Calu3 (cell line): ENCODE results near the gene TH. TPM values are rescaled to one million over a fixed set of nuclear protein-coding genes. Genes with fewer than 3 reads are reported as not detected.

ENCODE experiments used
- BruUV-seq: library from RNA; stranded (reverse); fragments of 400-500 nt; replicated peaks from 2 replicates; lab custom pipeline; 2021; lab: Mats Ljungman, UMichigan
- CTCF ChIA-PET: fragments of 300-600 bp; sonication (Branson Sonifier 250); formaldehyde crosslinking; loops from one replicate; lab custom pipeline; 2022; ENCODE audit warnings: antibody characterized with exemption; lab: Charles Lee
- DNase-seq: peaks from one replicate; pipeline ENCODE4 v3.0.0; 2022
- H3K27ac Mint-ChIP-seq: one replicate; pipeline ENCODE4 v1.8.0; 2022; ENCODE audit warnings: mixed read lengths; ENCODE audit not compliant: unreplicated experiment
- H3K27me3 Mint-ChIP-seq: one replicate; pipeline ENCODE4 v1.8.0; 2022; ENCODE audit warnings: mixed read lengths; ENCODE audit not compliant: unreplicated experiment
- H3K36me3 Mint-ChIP-seq: one replicate; pipeline ENCODE4 v1.8.0; 2022; ENCODE audit warnings: mild to moderate bottlenecking, moderate library complexity, mixed read lengths; ENCODE audit not compliant: insufficient read depth, unreplicated experiment
- H3K4me1 Mint-ChIP-seq: one replicate; pipeline ENCODE4 v1.8.0; 2022; ENCODE audit warnings: mild to moderate bottlenecking, low read depth, mixed read lengths; ENCODE audit not compliant: unreplicated experiment
- H3K4me3 Mint-ChIP-seq: one replicate; pipeline ENCODE4 v1.8.0; 2022; ENCODE audit warnings: mild to moderate bottlenecking, low read depth, moderate library complexity, mixed read lengths; ENCODE audit not compliant: unreplicated experiment
- H3K9me3 Mint-ChIP-seq: one replicate; pipeline ENCODE4 v1.8.0; 2022; ENCODE audit warnings: low read depth, mixed read lengths; ENCODE audit not compliant: unreplicated experiment
- intact Hi-C: fragments of 100-400 bp; cut with micrococcal nuclease; formaldehyde crosslinking; loops from one replicate; pipeline ENCODE4 v1.10.0; 2022; ENCODE audit not compliant: unreplicated experiment
- total RNA-seq: library from RNA; stranded (reverse); gene quantifications from 2 replicates; pipeline ENCODE4 v1.2.3, GENCODE V29; 2022
- TF ChIP-seq, protein P1 (sequence below): fragments of 200-600 bp; IDR thresholded peaks from one replicate; pipeline ENCODE4 v1.8.0; 2022; ENCODE audit warnings: antibody characterized with exemption; ENCODE audit not compliant: unreplicated experiment

TH gene
- total RNA-seq, 1 experiment from 2014 or later, result not detected

DNA sequence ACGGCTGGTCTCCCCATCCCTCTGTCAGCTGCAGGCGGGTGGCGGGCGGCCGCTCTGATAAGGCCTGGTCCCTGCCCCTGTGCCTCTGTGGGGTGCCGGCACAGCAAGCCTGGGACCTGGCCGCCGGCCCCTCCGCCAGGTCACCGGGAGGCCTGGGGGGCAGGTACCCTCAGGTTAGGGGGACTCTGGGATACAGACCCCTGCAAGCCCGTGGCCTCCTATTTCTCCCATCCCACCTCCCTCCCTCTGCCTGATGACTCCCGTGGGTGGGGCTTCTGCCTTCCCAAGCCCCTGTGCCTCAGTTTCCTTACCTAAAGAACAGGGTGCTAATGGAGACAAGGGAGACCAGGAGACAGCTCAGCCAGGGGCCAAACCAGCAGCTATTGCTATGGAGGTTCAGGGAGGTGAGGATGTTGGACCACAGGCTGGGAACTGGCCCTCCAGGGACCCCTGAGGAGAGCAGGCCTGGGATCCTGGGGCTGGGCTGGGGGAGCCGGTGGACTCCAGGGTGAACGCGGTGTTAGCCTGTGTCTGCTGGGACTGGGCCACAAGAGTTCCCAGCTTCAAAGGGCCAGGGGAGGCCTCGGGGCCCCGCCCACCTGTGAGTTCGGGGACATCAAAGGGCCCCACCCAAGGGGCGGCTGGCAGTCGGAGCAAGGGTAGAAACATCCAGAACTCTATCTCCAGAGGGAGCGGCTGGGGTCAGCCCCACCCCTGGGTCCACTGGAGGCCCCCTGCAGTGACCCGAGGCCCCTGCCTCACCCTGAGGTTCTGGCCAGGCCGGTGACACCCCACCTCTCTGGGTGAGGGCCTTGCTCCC is 32.0 kb upstream of the TH start:
- BruUV-seq, result no TSS peak
- H3K4me3 Mint-ChIP-seq, result no peak overlapping the region
- peaks cover 12% of the 10 kb centered on the region for H3K4me1 Mint-ChIP-seq

GRCh38 chr11:2202900-2203439 is 31.4 kb upstream of the TH start:
- H3K36me3 Mint-ChIP-seq, result peaks cover 9% of the 10 kb centered on the region
- peaks cover 5% of the 10 kb centered on the region for H3K4me1 Mint-ChIP-seq
- peaks cover 6% of the 10 kb centered on the region for H3K9me3 Mint-ChIP-seq
- peaks cover 6% of the 10 kb centered on the region for H3K27me3 Mint-ChIP-seq
- TF ChIP-seq, protein P1, sequence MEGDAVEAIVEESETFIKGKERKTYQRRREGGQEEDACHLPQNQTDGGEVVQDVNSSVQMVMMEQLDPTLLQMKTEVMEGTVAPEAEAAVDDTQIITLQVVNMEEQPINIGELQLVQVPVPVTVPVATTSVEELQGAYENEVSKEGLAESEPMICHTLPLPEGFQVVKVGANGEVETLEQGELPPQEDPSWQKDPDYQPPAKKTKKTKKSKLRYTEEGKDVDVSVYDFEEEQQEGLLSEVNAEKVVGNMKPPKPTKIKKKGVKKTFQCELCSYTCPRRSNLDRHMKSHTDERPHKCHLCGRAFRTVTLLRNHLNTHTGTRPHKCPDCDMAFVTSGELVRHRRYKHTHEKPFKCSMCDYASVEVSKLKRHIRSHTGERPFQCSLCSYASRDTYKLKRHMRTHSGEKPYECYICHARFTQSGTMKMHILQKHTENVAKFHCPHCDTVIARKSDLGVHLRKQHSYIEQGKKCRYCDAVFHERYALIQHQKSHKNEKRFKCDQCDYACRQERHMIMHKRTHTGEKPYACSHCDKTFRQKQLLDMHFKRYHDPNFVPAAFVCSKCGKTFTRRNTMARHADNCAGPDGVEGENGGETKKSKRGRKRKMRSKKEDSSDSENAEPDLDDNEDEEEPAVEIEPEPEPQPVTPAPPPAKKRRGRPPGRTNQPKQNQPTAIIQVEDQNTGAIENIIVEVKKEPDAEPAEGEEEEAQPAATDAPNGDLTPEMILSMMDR, result no peak
- intact Hi-C loops, result no loop called here
- no peak overlapping the region for H3K4me3 Mint-ChIP-seq
- no peak overlapping the region for H3K27ac Mint-ChIP-seq
- BruUV-seq, result no TSS peak
- DNase-seq, result no peak
- CTCF ChIA-PET, result interaction anchor here (0.6 to 0.7 kb wide), 2 partner anchors 8 to 376 kb away, joined by 3 to 4 read pairs; no protein-coding TSS in a partner anchor

More for the DNA sequence above, 32.0 kb upstream of the TH start:
- Mint-ChIP-seq H3K9me3 (peaks cover 6% of the 10 kb centered on the region), H3K36me3 (peaks cover 9% of the 10 kb centered on the region), H3K27ac (no peak overlapping the region), H3K27me3 (peaks cover 12% of the 10 kb centered on the region)
- DNase-seq, result no peak
- intact Hi-C loops, result no loop called here
- CTCF ChIA-PET, result no interaction called here
- TF ChIP-seq, protein P1, result no peak

DNA sequence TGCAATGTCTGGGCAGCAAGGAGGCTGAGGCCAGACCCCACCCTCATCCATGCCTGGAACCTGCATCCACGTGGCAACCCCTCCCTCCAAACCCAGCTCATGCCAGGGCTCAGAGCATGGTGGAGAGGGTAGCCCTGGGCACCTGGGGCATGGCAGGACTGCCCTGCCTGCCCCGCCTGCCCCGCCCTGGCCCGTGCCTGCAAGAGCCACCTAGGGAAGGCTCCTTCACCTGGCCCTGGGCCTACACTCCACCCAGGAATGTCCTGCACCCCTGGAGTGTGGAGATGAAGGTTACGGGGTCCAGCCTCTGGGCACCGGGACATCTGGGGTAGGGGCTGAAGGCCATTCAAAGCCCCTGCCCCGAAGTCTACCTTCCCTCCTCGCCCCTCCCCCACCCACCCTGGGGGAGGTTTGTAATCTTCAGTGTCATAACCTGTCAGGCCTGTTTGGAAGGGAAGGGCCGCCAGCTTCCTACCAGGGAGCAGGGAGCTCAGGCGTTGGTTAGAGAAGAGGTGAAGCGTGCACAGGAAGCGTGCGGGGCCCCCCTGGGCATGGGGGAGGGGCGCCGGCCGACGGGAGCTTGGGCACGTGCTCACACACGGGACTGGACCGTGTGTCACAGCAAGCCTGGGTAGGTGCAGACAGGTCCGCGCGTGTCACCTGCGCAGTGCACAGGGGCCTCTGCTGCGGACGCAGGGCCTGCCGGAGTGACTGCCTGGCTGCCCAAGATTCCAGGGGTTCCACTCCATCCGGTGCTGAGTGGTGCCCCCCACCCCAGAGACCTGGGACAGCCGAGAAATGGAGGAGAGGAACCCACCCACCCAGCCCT is 30.7 kb upstream of the TH start:
- H3K27me3 Mint-ChIP-seq, result peaks cover 5% of the 10 kb centered on the region
- H3K4me1 Mint-ChIP-seq, result peaks cover 2% of the 10 kb centered on the region
- H3K4me3 Mint-ChIP-seq, result no peak overlapping the region
- CTCF ChIA-PET, result interaction anchor here (0.6 to 0.7 kb wide), 3 partner anchors 9 to 377 kb away, joined by 3 to 4 read pairs (median 3); no protein-coding TSS in a partner anchor
- H3K27ac Mint-ChIP-seq, result no peak overlapping the region
- peaks cover 6% of the 10 kb centered on the region for H3K9me3 Mint-ChIP-seq
- TF ChIP-seq, protein P1, result no peak
- intact Hi-C loops, result no loop called here
- peak; percentile 85 for DNase-seq
- BruUV-seq, result no TSS peak
- peaks cover 9% of the 10 kb centered on the region for H3K36me3 Mint-ChIP-seq

- peaks cover 6% of the 10 kb centered on the region for H3K9me3 Mint-ChIP-seq
- H3K27me3 Mint-ChIP-seq, result peaks cover 12% of the 10 kb centered on the region
- no peak for DNase-seq
- BruUV-seq, result no TSS peak
- TF ChIP-seq, protein P1, result no peak
- H3K36me3 Mint-ChIP-seq, result peaks cover 9% of the 10 kb centered on the region
- CTCF ChIA-PET, result no interaction called here
- no peak overlapping the region for H3K27ac Mint-ChIP-seq
- intact Hi-C loops, result no loop called here
- H3K4me1 Mint-ChIP-seq, result peaks cover 9% of the 10 kb centered on the region
- H3K4me3 Mint-ChIP-seq, result no peak overlapping the region
These were observed 29.9 kb upstream of the TH start for GRCh38 chr11:2201542-2201941.
